ENCODE measurements around the gene ACTR5.

The ACTR5 gene

DNA sequence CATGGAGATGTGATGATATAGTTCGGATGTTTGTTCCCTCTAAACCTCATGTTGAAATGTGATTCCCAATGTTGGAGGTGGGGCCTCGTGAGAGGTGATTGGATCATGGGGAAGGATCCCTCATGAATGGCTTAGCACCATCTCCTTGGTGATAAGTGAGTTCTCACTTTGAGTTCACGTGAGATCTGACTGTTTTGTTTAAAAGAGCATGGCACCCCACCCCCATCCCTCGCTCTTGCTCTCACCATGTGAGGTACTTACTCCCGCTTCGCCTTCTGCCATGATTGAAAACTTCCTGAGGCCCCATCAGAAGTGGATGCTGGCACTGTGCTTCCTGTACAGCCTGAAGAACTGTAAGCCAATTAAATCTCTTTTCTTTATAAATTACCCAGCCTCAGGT lies 13.1 kb upstream of the ACTR5 start:
- Histone ChIP-seq H3K4me3 (replicated peaks; ENCODE audit: low read depth, low read length) (no peak overlapping the region), H3K27me3 (replicated peaks; ENCODE audit: control insufficient read depth, insufficient read depth, low read length) (peaks cover 3% of the 10 kb centered on the region; the same call in 1 of the 2 replicates), H3K36me3 (ENCODE audit: control insufficient read depth, insufficient read depth, low read length) (no peaks in the 10 kb centered on the region)
- DNase-seq (ENCODE audit: extremely low read depth, insufficient read length), result no peak
- TF ChIP-seq, protein P1, sequence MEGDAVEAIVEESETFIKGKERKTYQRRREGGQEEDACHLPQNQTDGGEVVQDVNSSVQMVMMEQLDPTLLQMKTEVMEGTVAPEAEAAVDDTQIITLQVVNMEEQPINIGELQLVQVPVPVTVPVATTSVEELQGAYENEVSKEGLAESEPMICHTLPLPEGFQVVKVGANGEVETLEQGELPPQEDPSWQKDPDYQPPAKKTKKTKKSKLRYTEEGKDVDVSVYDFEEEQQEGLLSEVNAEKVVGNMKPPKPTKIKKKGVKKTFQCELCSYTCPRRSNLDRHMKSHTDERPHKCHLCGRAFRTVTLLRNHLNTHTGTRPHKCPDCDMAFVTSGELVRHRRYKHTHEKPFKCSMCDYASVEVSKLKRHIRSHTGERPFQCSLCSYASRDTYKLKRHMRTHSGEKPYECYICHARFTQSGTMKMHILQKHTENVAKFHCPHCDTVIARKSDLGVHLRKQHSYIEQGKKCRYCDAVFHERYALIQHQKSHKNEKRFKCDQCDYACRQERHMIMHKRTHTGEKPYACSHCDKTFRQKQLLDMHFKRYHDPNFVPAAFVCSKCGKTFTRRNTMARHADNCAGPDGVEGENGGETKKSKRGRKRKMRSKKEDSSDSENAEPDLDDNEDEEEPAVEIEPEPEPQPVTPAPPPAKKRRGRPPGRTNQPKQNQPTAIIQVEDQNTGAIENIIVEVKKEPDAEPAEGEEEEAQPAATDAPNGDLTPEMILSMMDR (IDR thresholded peaks at IDR 0.05; ENCODE audit: insufficient read depth, low read length, poor library complexity, severe bottlenecking), result no peak

- Histone ChIP-seq H3K27me3 (replicated peaks; ENCODE audit: control insufficient read depth, insufficient read depth, low read length) (peaks cover 2% of the 10 kb centered on the region; the same call in 1 of the 2 replicates), H3K4me3 (replicated peaks; ENCODE audit: low read depth, low read length) (no peak overlapping the region), H3K36me3 (ENCODE audit: control insufficient read depth, insufficient read depth, low read length) (no peaks in the 10 kb centered on the region)
- TF ChIP-seq, protein P1 (IDR thresholded peaks at IDR 0.05; ENCODE audit: insufficient read depth, low read length, poor library complexity, severe bottlenecking), result no peak
- DNase-seq (ENCODE audit: extremely low read depth, insufficient read length), result no peak
Observed at GRCh38 chr20:38737887-38738286, 10.4 kb upstream of the ACTR5 start.

DNA sequence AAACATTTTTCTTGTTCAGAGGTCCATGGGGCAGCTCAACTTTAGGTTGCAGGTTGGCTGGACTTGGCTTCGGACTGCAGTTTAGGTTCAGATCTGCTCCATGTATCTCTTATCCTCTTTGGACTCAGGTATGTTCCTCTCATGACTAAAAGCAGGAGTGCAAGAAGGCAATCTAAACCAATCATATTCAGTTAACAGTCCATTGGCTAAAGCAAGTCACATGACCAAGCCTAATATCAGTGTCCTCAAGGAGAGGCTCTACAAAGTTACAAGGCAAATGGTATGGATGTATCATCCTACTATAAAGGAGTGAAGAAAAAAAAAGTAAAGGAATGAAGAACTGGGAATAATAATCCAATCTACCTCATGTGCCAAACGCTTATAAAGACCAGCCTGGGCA lies 2.5 kb upstream of the ACTR5 start:
- TF ChIP-seq, protein P1 (IDR thresholded peaks at IDR 0.05; ENCODE audit: insufficient read depth, low read length, poor library complexity, severe bottlenecking), result no peak

GRCh38 chr20:38747495-38748096 lies 664 bp upstream of the ACTR5 start:
- TF ChIP-seq, protein P1 (IDR thresholded peaks at IDR 0.05; ENCODE audit: insufficient read depth, low read length, poor library complexity, severe bottlenecking), result no peak
- Histone ChIP-seq H3K27me3 (replicated peaks; ENCODE audit: control insufficient read depth, insufficient read depth, low read length) (no peaks in the 10 kb centered on the region), H3K36me3 (ENCODE audit: control insufficient read depth, insufficient read depth, low read length) (peaks cover 3% of the 10 kb centered on the region; the same call in 1 of the 2 replicates), H3K4me3 (replicated peaks; ENCODE audit: low read depth, low read length) (peak overlapping the region; percentile 31; the same call in 1 of the 2 replicates)
- no peak for DNase-seq (ENCODE audit: extremely low read depth, insufficient read length)

More for the DNA sequence above, 2.5 kb upstream of the ACTR5 start:
- Histone ChIP-seq H3K4me3 (replicated peaks; ENCODE audit: low read depth, low read length) (no peak overlapping the region), H3K27me3 (replicated peaks; ENCODE audit: control insufficient read depth, insufficient read depth, low read length) (peaks cover 2% of the 10 kb centered on the region; the same call in 1 of the 2 replicates), H3K36me3 (ENCODE audit: control insufficient read depth, insufficient read depth, low read length) (peaks cover 1% of the 10 kb centered on the region; the same call in 1 of the 2 replicates)
- no peak for DNase-seq (ENCODE audit: extremely low read depth, insufficient read length)

DNA sequence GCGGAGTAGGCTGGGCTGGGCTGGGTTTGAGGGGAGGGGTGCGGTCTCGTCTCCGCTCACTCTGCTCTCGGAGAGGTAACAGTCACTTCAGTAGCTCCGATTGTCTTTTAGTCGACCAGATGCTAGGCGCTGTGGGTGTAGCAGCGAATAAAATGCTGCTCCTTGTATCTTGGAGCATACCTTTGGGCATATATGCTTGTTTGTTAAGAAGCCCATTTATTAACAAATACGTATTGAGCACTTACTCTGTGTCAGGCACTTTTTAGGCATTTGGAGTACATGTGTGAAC lies 545 bp downstream of the ACTR5 start:
- Histone ChIP-seq H3K36me3 (ENCODE audit: control insufficient read depth, insufficient read depth, low read length) (peaks cover 3% of the 10 kb centered on the region), H3K4me3 (replicated peaks; ENCODE audit: low read depth, low read length) (peak overlapping the region; percentile 92), H3K27me3 (replicated peaks; ENCODE audit: control insufficient read depth, insufficient read depth, low read length) (no peaks in the 10 kb centered on the region)
- no peak for DNase-seq (ENCODE audit: extremely low read depth, insufficient read length)
- TF ChIP-seq, protein P1 (IDR thresholded peaks at IDR 0.05; ENCODE audit: insufficient read depth, low read length, poor library complexity, severe bottlenecking), result no peak
